Stimulated activated naive B cell treated with anti-CD40 and anti-IgM and Interleukin-4, amounts not matched to agents 10 μg/mL and 1 μg/mL and 100 μg/mL, for 72 hours (primary cell): ENCODE measurements around the gene NOM1.
A peak's percentile ranks its signal among the peaks of the same experiment; 100 is the strongest.

Experiments
- ATAC-seq, 2 donors: fragments of 150-1000 bp; cut with Tn5 transposase; replicated peaks; 2 replicates each; pipeline ENCODE4 v1.10.0; 2021; ENCODE audit warnings: moderate library complexity in 1 of 2
- DNase-seq: peaks from one replicate; pipeline ENCODE4 v3.0.0; 2021
- H3K27ac Mint-ChIP-seq: one replicate; pipeline ENCODE4 v1.8.0; 2022; ENCODE audit warnings: mild to moderate bottlenecking, mixed read lengths
- H3K27me3 Mint-ChIP-seq, 2 donors: one replicate each; pipeline ENCODE4 v1.8.0; 2022; ENCODE audit warnings: mixed read lengths in 2 of 2
- H3K36me3 Mint-ChIP-seq, 2 donors: one replicate each; pipeline ENCODE4 v1.8.0; 2022; ENCODE audit warnings: mixed read lengths in 2 of 2, mild to moderate bottlenecking in 1 of 2
- H3K4me1 Mint-ChIP-seq, 2 donors: one replicate each; pipeline ENCODE4 v1.8.0; 2022; ENCODE audit warnings: mixed read lengths in 2 of 2, mild to moderate bottlenecking in 1 of 2
- H3K4me3 Mint-ChIP-seq, 2 donors: one replicate each; pipeline ENCODE4 v1.8.0; 2022; ENCODE audit warnings: mild to moderate bottlenecking in 2 of 2, mixed read lengths in 2 of 2, moderate library complexity in 1 of 2
- H3K9me3 Mint-ChIP-seq, 2 donors: one replicate each; pipeline ENCODE4 v1.8.0; 2022; ENCODE audit warnings: mixed read lengths in 2 of 2, mild to moderate bottlenecking in 1 of 2

Gene NOM1

DNA sequence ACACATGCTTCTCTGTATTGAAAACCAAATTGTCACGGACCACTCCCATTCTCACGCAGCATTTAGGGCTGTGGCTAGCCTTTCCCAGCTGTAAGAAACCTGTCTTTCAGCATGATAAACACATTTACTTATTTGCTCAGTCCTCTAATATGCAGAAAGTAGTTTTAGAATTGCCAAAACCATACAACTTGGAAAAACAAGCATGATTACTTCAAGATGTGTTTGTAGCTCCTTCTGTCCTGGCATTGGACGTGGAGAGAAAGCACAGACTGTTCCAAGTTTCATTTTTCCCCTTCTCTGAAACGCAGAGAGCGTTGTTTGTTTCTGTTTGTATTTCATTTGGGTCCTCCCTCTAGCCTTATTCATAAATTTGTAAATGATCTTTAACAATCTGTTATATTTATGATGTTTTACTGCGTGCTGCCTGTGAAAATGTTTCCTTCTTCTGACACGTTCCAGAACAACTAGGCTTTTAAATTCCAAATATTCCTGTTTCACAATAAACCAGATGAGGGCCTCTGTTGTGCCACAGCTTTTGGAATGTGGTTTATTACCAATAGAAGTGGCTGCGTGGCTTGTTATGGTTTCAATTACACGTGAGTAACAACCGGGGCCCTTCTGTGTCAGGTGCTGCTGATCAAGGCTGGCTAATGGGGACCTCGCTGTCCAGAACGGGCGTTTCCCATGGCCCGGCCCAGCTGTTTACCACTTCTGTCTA is 34.8 kb downstream of the NOM1 start:
- Mint-ChIP-seq H3K27me3 (no peaks in the 10 kb centered on the region), H3K27ac (no peak overlapping the region), H3K4me1 (no peaks in the 10 kb centered on the region), H3K9me3 (peaks cover 6% of the 10 kb centered on the region in 2 donors), H3K36me3 (peaks cover 11 to 17% of the 10 kb centered on the region in 2 donors), H3K4me3 (no peak overlapping the region)
- no peak for DNase-seq
- ATAC-seq, result no peak

DNA sequence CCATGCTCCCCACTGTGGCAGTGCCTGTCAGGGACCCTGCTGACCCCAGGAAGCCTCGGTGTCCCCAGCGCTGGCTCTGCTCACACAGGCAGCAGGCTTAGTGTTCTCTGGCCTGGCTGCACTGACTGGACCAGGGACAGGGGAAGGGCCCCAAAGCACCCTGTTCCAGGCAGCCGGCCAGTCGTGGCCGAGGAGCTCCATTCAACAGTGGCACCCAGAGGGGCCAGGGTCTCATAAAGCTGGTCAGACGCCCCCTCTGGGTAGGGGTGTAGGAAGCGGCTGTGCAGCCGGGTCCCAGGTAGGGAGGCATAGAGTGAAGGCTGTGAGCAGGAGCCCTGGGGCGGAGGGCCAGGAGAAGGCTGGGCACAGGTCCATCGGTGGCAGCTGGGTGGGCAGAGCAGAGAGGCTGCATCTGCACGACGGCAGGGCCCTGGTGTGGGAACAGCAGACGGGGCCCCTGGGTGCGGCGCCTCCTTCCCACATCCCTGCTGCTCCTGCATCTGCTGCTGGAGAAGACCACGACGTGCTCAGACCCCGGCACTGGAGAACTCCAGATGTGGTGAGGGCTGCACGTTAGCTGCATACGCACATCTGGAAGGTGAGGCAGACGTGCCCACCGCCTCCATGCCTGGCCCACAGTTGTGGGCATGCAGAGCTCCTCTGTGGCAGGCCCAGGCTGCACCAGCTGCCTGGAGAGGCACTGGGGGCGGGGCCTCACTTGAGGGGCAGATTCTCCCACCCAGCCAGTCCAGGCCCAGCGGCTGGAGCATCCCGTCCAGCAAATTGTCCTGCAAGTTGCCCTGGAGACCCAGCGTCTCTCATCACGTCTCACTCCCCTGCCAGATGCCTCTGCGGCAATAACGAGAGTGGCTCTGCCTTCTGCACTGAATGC is 35.8 kb downstream of the NOM1 start:
- DNase-seq (no peak), ATAC-seq (no peak)
- no peak overlapping the region for H3K4me3 Mint-ChIP-seq
- no peaks in the 10 kb centered on the region for H3K9me3 Mint-ChIP-seq
- no peaks in the 10 kb centered on the region for H3K4me1 Mint-ChIP-seq
- H3K36me3 Mint-ChIP-seq, result peaks cover 5 to 11% of the 10 kb centered on the region in 2 donors
- H3K27me3 Mint-ChIP-seq, result peaks cover 3 to 10% of the 10 kb centered on the region in 2 donors
- H3K27ac Mint-ChIP-seq, result no peak overlapping the region

DNA sequence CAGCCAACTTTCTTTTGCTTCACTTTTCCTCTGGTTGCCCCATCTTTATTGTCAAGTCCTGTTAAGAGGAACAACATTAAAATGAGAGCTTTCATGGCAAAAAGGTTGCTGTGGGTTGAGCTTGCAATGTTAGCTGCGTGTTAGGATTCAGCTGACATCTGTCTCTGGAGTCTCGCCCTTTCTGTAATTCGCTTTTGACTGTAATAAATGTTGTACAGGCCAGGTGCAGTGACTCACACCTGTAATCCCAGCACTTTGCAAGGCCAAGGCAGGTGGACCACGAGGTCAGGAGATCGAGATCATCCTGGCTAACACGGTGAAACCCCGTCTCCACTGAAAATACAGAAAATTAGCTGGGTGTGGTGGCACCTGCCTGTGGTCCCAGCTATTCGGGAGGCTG is 36.9 kb downstream of the NOM1 start:
- H3K36me3 Mint-ChIP-seq, result peaks cover 4 to 5% of the 10 kb centered on the region in 2 donors

DNA sequence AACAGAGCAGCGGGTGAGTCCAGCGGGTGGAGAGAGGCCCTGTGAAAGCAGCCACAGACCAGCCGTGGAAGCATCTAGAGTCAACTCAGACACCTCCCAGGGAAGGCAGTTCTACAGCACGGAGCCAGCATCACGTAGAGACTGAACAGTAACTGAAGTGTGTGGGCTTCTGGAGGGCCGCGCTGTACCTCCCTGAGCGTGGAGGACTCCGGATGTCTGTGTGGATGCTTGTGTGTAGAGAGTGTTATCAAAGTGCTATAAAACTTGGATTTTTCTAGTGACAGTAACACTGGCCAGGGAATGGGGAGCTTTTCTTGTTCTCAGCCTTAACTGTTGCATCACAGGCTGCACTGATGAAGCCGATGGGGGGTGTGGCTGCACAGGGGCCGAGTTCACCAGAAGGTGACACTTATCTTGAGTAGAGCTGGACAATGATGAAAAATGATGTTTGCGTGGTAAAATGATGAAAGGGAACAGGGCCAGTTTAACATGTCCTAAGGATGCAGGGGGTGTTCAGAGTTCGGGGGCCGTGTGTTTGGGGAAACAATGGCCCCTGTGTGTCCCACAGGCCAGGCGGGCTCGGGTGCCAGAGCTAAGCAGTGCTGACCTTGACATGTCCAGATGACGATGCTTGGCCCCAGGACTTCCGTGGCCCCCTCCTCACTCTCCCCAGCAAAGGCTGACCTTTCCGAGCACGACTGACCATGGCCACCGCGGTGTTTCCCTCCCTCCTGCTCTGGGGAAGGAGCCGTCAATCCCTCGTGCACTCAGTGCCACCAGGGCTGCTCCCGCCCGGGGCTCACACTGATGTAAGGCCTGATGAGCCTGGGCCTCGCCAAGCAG is 39.1 kb downstream of the NOM1 start:
- H3K9me3 Mint-ChIP-seq, result no peaks in the 10 kb centered on the region
- H3K27me3 Mint-ChIP-seq, result peaks cover 20 to 34% of the 10 kb centered on the region in 2 donors
- no peak for DNase-seq
- ATAC-seq, result no peak
- H3K36me3 Mint-ChIP-seq, result peaks cover 0 to 1% of the 10 kb centered on the region in 2 donors
- no peak overlapping the region for H3K27ac Mint-ChIP-seq
- no peaks in the 10 kb centered on the region for H3K4me1 Mint-ChIP-seq
- H3K4me3 Mint-ChIP-seq, result no peak overlapping the region

More for the DNA sequence above, 36.9 kb downstream of the NOM1 start:
- Mint-ChIP-seq H3K4me3 (no peak overlapping the region), H3K9me3 (no peaks in the 10 kb centered on the region), H3K27me3 (peaks cover 8 to 18% of the 10 kb centered on the region in 2 donors), H3K27ac (no peak overlapping the region), H3K4me1 (no peaks in the 10 kb centered on the region)
- ATAC-seq (no peak), DNase-seq (no peak)

DNA sequence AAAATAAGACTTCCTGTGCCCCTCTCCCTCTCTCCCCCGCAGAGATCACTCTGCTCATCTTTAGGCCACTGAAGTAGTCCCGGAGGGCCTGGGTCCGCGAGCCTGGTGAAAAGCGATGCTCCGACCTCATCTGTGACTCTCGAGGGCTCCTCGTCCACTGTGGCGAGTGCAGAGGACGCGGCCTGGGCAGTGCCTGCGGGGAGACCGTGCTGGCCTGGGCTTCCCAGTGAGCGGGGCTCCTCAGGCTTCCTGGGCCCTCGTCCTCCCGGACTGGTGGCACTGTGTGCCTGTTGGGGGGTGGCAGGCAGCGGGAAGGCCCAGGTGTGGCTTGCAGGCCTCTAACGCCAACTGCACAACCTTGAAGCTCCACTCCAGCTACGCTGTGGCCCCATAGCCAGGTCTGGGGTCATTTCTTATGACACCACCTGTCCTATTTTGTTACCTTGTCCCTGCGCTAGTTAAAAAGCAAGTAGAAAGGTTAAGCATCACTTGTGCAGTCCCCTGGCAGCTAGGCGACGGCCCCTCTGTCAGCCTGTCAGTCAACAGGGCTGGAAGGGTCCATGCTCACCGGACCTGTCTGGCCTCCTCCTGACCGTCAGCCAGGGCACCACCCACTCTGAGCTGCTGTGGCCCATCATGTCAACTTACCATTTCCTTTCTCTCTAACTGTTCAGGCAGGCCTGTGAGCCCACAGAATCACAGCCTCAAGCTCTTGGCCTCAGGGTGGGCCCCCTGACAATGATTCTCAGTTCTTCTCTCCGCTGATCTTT is 40.4 kb downstream of the NOM1 start:
- DNase-seq (no peak), ATAC-seq (no peak)
- no peaks in the 10 kb centered on the region for H3K4me1 Mint-ChIP-seq
- H3K9me3 Mint-ChIP-seq, result no peaks in the 10 kb centered on the region
- peaks cover 0 to 3% of the 10 kb centered on the region in 2 donors for H3K36me3 Mint-ChIP-seq
- no peak overlapping the region for H3K4me3 Mint-ChIP-seq
- H3K27ac Mint-ChIP-seq, result no peak overlapping the region
- peaks cover 23 to 46% of the 10 kb centered on the region in 2 donors for H3K27me3 Mint-ChIP-seq

DNA sequence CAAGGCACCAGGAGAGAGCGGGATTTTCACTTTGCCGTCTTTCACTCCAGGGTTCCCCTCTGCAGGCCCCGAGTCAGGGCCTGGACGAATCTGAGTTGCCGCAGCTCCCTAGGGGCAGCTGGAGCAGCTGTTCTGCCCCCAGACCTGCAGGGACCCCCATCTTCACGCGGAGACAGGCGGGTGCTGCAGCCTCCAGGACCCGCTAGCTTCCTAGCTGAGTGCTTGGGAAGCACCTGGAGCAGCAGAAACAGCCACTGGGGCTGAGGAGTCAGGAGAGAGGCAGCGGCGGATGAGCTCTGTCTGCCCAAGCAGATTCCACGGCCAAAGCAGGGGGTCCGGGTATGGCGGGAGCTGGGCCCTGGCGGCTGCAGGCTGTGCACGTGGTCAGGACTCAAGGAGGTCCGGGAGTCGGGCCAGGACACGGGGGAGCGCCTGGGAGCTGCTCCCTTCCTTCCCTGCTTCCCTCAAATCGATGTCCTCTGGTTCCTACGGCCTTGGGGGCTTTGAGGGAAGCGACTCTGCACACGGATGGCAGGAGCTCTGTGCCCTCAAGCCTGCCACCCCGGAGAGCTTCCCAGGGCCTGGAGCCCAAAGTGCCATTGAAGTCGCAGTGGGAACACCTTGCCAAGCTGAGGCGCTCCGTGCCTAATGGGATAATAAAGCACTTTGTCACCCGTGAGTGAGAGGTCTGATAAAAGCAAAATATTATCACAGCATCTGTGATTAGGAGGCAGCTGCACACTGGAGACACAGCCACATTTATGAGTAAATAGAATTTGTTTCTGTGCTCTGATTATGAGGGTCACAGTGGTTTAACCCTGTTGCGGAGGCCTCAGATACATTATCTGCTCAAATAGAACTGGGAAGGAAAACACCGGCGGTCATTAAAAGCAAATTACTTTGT is 43.8 kb downstream of the NOM1 start:
- Mint-ChIP-seq H3K4me3 (no peak overlapping the region), H3K27me3 (peaks cover 48 to 78% of the 10 kb centered on the region in 2 donors), H3K9me3 (peaks cover 0 to 2% of the 10 kb centered on the region in 2 donors), H3K27ac (no peak overlapping the region), H3K36me3 (peaks cover 0 to 5% of the 10 kb centered on the region in 2 donors), H3K4me1 (no peaks in the 10 kb centered on the region)
- ATAC-seq (no peak), DNase-seq (no peak)

DNA sequence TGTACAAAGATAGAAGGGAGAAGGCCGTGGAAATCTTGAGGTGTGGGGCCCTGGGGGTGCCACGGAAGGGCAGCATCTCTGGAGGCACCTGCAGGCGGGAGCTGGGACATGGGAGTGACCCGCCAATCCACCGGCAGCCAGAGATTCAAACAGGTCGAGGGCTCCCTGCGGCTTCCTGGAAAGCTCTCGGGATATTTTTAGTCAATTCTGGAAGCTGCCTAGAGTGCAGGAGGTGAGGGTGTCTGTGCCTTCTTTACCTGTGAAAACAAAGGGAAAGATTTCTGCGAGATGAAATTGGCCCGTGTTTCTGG is 44.4 kb downstream of the NOM1 start:
- ATAC-seq (no peak), DNase-seq (no peak)
- Mint-ChIP-seq H3K27ac (no peak overlapping the region), H3K27me3 (peaks cover 54 to 84% of the 10 kb centered on the region in 2 donors), H3K9me3 (peaks cover 0 to 2% of the 10 kb centered on the region in 2 donors), H3K36me3 (peaks cover 0 to 5% of the 10 kb centered on the region in 2 donors), H3K4me1 (no peaks in the 10 kb centered on the region), H3K4me3 (no peak overlapping the region)

DNA sequence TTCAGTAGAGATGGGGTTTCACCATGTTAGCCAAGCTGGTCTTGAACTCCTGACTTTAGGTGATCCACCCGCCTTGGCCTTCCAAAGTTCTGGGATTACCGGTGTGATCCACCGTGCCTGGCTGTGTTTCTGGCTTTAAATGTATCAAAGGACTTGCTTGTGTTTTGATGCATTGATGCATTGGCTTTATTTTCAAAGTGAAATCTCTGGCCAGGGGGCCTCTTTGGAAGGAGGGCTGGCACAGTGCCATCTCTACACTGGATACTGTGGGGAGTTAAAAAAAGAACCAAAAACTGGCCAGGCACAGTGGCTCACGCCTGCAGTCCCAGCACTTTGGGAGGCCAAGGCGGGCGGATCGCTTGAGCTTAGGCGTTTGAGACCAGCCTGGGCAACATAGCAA is 44.9 kb downstream of the NOM1 start:
- no peak overlapping the region for H3K27ac Mint-ChIP-seq
- no peak for ATAC-seq
- no peak overlapping the region for H3K4me3 Mint-ChIP-seq
- H3K36me3 Mint-ChIP-seq, result peaks cover 0 to 5% of the 10 kb centered on the region in 2 donors
- no peak for DNase-seq
- H3K27me3 Mint-ChIP-seq, result peaks cover 59 to 88% of the 10 kb centered on the region in 2 donors
- H3K4me1 Mint-ChIP-seq, result peaks cover 0 to 2% of the 10 kb centered on the region in 2 donors
- peaks cover 0 to 2% of the 10 kb centered on the region in 2 donors for H3K9me3 Mint-ChIP-seq

DNA sequence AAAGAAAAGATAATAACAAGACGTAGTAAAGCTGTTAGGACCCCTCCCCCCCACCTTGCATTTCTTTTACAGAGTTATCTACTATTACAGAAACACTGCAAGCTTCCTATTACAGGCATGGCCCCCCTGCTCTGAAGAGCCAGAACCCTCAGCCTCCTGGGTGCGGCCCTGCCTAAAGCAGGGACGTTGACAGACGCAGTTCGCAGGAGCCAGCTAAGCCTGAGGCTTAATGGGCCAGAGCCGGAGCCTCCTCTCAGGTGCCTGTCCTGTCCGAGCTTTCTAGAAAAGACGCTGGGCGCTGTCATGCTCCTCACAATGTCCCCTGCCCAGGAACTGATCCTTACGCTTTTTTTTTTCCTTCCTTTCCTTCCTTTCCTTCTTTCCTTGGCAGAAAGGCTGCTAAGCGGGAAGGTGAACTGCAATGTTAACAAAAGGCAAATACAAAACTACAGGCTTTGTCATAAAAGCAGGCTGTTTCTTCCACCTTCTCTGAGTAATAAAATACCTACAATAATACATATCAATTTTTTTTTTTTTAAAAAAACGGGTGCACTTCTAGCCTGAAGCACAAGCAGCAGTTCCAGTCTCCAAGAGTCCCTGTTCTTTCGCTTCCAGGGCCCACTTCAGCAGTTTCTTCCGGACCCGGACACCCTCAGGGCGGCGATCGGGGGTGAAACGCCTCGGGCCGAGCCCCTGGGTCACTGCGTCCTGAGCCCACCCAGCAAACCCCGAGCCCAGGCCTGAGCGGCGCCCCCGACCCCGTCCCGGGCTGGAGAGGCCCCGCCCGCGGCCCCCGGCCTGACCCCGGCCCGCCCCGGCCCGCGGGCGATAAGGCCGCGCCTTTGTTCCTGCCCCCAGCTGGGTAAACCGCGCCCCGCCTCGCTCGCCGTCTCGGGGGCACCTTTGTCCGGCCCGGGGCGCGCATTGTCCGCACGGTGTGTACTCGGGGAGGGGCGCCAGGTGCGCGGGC is 49.8 kb downstream of the NOM1 start:
- ATAC-seq (no peak), DNase-seq (no peak)
- peaks cover 0 to 2% of the 10 kb centered on the region in 2 donors for H3K36me3 Mint-ChIP-seq
- H3K9me3 Mint-ChIP-seq, result peaks cover 0 to 2% of the 10 kb centered on the region in 2 donors
- peaks cover 16 to 37% of the 10 kb centered on the region in 2 donors for H3K4me1 Mint-ChIP-seq
- H3K4me3 Mint-ChIP-seq, result peak overlapping the region; percentile 69 to 76
- H3K27me3 Mint-ChIP-seq, result peaks cover 72 to 91% of the 10 kb centered on the region in 2 donors
- H3K27ac Mint-ChIP-seq, result no peak overlapping the region

DNA sequence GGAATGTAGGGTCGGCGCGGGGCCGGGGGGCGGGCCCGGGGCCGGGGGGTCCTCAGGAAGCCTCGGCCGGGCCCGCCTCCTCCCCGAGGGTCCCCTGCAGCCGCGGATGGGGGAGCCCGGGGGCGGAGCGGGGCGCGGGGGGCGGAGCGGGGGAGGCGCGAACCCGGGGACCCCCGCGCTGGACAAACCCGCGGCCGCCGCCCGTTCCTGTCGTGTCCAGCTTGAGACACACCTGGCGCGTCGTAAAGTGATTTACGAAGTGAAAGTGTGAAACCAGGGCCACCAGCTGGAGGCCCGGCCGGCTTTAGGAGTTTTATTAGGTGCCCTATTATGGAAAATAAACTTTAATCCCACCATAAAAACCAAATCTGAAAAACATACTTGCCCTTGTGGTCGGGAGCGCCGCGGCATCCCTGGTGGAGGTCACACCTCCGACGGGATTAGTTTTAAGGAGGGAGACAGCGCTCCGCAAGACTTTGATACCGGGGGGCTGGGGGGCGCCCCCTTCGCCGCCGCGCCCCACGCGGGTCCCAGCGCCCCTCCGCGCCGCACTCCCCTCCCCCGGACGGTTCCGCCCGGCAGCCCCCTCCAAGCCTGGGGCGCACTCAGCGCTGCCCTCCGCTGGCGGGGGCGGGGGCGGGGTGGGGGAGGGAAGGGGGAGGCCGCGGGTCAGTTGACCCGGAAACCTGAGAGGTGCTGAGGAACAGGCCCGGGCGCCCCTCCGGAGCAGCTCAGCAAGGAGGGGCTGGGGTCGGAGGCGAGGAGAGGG is 50.6 kb downstream of the NOM1 start:
- DNase-seq, result no peak
- H3K4me1 Mint-ChIP-seq, result peaks cover 19 to 46% of the 10 kb centered on the region in 2 donors
- peaks cover 78 to 91% of the 10 kb centered on the region in 2 donors for H3K27me3 Mint-ChIP-seq
- H3K36me3 Mint-ChIP-seq, result peaks cover 0 to 2% of the 10 kb centered on the region in 2 donors
- peak overlapping the region; percentile 78 to 83 for H3K4me3 Mint-ChIP-seq
- peaks cover 0 to 2% of the 10 kb centered on the region in 2 donors for H3K9me3 Mint-ChIP-seq
- H3K27ac Mint-ChIP-seq, result peak overlapping the region; percentile 75
- ATAC-seq, result no peak
